ENCODE results near the gene SDHAF2. TPM values are rescaled to one million over a fixed set of nuclear protein-coding genes. Genes with fewer than 3 reads are reported as not detected.

SDHAF2 gene
- total and polyA plus RNA-seq, 2 of the 13 experiments (the other 11 are each of a cell fraction or from before 2014, with no cell fraction given), result 44.2 to 70.4 TPM

- TF ChIP-seq ZUFSP (CRISPR knock-in tag; IDR thresholded peaks at IDR 0.05; ENCODE audit: borderline replicate concordance), result no peak
- no peak for TF ChIP-seq RELA (CRISPR knock-in tag; IDR thresholded peaks at IDR 0.05)
- TF ChIP-seq, protein P1, sequence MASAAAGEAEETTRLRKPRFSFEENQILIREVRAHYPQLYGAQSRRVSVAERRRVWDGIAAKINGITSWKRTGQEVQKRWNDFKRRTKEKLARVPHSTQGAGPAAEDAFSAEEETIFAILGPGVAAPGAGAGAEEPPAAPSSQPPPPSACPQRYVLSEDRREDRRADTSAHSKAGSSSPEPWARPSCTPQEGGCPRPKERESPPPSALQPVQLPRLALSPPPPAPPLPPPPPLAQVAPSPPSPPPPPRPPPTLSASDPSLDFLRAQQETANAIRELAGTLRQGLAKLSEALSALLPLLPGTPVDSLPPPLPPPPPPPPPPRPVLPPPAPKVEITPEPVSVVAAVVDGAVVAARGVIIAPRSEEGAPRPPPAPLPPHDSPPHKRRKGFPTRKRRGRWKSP (CRISPR knock-in tag; IDR thresholded peaks at IDR 0.05), result peak; percentile 78; the same call in 1 of the 2 replicates
- TF ChIP-seq ZBTB8A (CRISPR knock-in tag; IDR thresholded peaks at IDR 0.05; ENCODE audit: borderline replicate concordance, low read depth), result no peak
- peak; percentile 93; the same call in 1 of the 2 replicates for TF ChIP-seq ZNF614 (CRISPR knock-in tag; IDR thresholded peaks at IDR 0.05; ENCODE audit: borderline replicate concordance)
- TF ChIP-seq, protein P2, sequence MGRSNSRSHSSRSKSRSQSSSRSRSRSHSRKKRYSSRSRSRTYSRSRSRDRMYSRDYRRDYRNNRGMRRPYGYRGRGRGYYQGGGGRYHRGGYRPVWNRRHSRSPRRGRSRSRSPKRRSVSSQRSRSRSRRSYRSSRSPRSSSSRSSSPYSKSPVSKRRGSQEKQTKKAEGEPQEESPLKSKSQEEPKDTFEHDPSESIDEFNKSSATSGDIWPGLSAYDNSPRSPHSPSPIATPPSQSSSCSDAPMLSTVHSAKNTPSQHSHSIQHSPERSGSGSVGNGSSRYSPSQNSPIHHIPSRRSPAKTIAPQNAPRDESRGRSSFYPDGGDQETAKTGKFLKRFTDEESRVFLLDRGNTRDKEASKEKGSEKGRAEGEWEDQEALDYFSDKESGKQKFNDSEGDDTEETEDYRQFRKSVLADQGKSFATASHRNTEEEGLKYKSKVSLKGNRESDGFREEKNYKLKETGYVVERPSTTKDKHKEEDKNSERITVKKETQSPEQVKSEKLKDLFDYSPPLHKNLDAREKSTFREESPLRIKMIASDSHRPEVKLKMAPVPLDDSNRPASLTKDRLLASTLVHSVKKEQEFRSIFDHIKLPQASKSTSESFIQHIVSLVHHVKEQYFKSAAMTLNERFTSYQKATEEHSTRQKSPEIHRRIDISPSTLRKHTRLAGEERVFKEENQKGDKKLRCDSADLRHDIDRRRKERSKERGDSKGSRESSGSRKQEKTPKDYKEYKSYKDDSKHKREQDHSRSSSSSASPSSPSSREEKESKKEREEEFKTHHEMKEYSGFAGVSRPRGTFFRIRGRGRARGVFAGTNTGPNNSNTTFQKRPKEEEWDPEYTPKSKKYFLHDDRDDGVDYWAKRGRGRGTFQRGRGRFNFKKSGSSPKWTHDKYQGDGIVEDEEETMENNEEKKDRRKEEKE (IDR thresholded peaks at IDR 0.05), result no peak
- no peak for TF ChIP-seq ESRRA (CRISPR knock-in tag; IDR thresholded peaks at IDR 0.05; ENCODE audit: low read depth)
- TF ChIP-seq GFI1 (CRISPR knock-in tag; IDR thresholded peaks at IDR 0.05; ENCODE audit: borderline replicate concordance), result no peak
- no peak for TF ChIP-seq FOXA1 (IDR thresholded peaks at IDR 0.05)
- TF ChIP-seq FOXA1 (CRISPR knock-in tag; IDR thresholded peaks at IDR 0.05), result peak; percentile 51; the same call in 1 of the 2 replicates
- no peak for TF ChIP-seq ARNT (IDR thresholded peaks at IDR 0.05)
- TF ChIP-seq ETS1 (CRISPR knock-in tag; IDR thresholded peaks at IDR 0.05), result no peak
- TF ChIP-seq PAX8 (CRISPR knock-in tag; IDR thresholded peaks at IDR 0.05; ENCODE audit: borderline replicate concordance), result no peak
- peak; percentile 46; the same call in 1 of the 2 replicates for TF ChIP-seq KDM6A (CRISPR knock-in tag; IDR thresholded peaks at IDR 0.05; ENCODE audit: low read depth)
- no peak for TF ChIP-seq ZNF207 (IDR thresholded peaks at IDR 0.05; ENCODE audit: borderline replicate concordance)
- TF ChIP-seq, protein P3, sequence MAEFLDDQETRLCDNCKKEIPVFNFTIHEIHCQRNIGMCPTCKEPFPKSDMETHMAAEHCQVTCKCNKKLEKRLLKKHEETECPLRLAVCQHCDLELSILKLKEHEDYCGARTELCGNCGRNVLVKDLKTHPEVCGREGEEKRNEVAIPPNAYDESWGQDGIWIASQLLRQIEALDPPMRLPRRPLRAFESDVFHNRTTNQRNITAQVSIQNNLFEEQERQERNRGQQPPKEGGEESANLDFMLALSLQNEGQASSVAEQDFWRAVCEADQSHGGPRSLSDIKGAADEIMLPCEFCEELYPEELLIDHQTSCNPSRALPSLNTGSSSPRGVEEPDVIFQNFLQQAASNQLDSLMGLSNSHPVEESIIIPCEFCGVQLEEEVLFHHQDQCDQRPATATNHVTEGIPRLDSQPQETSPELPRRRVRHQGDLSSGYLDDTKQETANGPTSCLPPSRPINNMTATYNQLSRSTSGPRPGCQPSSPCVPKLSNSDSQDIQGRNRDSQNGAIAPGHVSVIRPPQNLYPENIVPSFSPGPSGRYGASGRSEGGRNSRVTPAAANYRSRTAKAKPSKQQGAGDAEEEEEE (CRISPR knock-in tag; IDR thresholded peaks at IDR 0.05; ENCODE audit: borderline replicate concordance), result no peak
- TF ChIP-seq CEBPB (IDR thresholded peaks at IDR 0.05; ENCODE audit: borderline replicate concordance, low read depth, low read length), result peak; percentile 36; the same call in 1 of the 2 replicates
- no peak for TF ChIP-seq SMARCC2 (IDR thresholded peaks at IDR 0.05)
- no peak for TF ChIP-seq SNAPC5 (CRISPR knock-in tag; IDR thresholded peaks at IDR 0.05; ENCODE audit: borderline replicate concordance)
- TF ChIP-seq KLF9 (CRISPR knock-in tag; IDR thresholded peaks at IDR 0.05; ENCODE audit: low read depth), result no peak
- no peak for TF ChIP-seq SRY (CRISPR knock-in tag; IDR thresholded peaks at IDR 0.05)
- TF ChIP-seq ZNF839 (CRISPR knock-in tag; IDR thresholded peaks at IDR 0.05; ENCODE audit: borderline replicate concordance), result no peak
Observed at GRCh38 chr11:61488651-61489291, 58.8 kb downstream of the SDHAF2 start (continued).
